ENCODE data around the gene ANKRD52. TPM values are rescaled to one million over a fixed set of nuclear protein-coding genes. Genes with fewer than 3 reads are reported as not detected.

The ANKRD52 gene
- total RNA-seq, 2 donors from 2014 or later, result 15.2 to 21.0 TPM

DNA sequence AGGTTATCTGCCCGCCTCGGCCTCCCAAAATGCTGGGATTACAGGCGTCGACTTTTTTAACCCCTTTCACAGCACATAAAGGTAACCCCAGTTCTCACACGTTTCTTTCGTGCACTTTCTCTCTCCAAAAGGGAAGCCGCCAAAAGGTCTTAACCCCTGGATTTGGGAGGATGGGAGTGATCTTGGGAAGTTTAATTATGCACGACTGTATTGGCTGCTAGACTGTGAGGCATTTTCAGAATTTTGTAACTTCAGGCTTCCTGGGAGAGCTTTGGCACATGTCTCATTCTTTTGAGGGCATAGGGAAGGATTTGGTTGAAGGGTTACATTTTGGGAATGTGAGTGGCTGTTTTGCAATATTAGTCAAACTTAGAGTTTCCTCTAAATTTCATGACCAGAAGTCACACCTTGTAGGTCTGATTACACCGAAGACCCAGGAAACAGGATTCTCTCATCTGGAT is 67.5 kb downstream of the ANKRD52 start:
- peak overlapping the region; percentile 50 to 96 (median 91) for H3K27ac ChIP-seq
- H3K9me3 ChIP-seq, result no peaks in the 10 kb centered on the region
- H3K4me3 ChIP-seq, result peak overlapping the region in 1 of 2 donors; percentile 49
- H3K27me3 ChIP-seq, result no peaks in the 10 kb centered on the region
- H3K36me3 ChIP-seq (replicated peaks in 1 of 2; ENCODE audit: insufficient read depth in 1 of 2, low read depth in 2 of 2), result no peaks in the 10 kb centered on the region
- intact Hi-C loops (cut with DNase I), result no loop called here
- no peak for DNase-seq
- ATAC-seq, result no peak
- no peak for TF ChIP-seq POLR2A (IDR thresholded peaks at IDR 0.05)
- TF ChIP-seq, protein P1, sequence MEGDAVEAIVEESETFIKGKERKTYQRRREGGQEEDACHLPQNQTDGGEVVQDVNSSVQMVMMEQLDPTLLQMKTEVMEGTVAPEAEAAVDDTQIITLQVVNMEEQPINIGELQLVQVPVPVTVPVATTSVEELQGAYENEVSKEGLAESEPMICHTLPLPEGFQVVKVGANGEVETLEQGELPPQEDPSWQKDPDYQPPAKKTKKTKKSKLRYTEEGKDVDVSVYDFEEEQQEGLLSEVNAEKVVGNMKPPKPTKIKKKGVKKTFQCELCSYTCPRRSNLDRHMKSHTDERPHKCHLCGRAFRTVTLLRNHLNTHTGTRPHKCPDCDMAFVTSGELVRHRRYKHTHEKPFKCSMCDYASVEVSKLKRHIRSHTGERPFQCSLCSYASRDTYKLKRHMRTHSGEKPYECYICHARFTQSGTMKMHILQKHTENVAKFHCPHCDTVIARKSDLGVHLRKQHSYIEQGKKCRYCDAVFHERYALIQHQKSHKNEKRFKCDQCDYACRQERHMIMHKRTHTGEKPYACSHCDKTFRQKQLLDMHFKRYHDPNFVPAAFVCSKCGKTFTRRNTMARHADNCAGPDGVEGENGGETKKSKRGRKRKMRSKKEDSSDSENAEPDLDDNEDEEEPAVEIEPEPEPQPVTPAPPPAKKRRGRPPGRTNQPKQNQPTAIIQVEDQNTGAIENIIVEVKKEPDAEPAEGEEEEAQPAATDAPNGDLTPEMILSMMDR (IDR thresholded peaks at IDR 0.05), result no peak
- 15 to 20% methylated on average over 9 of the region's 9 CpGs for WGBS, 2 donors
- H3K4me1 ChIP-seq, result peaks cover 25% of the 10 kb centered on the region

GRCh38 chr12:56189918-56190694 is 68.1 kb downstream of the ANKRD52 start:
- peak in 2 of 3 donors; percentile 56 to 66 for TF ChIP-seq POLR2A (IDR thresholded peaks at IDR 0.05)
- TF ChIP-seq, protein P1 (IDR thresholded peaks at IDR 0.05), result peak in 3 of 7 experiments; percentile 1 to 26 (median 3)
- Histone ChIP-seq H3K36me3 (replicated peaks in 1 of 2; ENCODE audit: insufficient read depth in 1 of 2, low read depth in 2 of 2) (peaks cover 0 to under 1% of the 10 kb centered on the region in 2 donors), H3K27me3 (no peaks in the 10 kb centered on the region), H3K27ac (peak overlapping the region; percentile 84 to 96 (median 91)), H3K4me3 (peak overlapping the region; percentile 49 to 54), H3K4me1 (peaks cover 25% of the 10 kb centered on the region), H3K9me3 (no peaks in the 10 kb centered on the region)
- intact Hi-C loops (cut with DNase I), result no loop called here
- ATAC-seq (peak; percentile 64), DNase-seq (peak; percentile 88 to 90 (median 89))
- 1% methylated on average over 33 to 42 of the region's 42 CpGs for WGBS, 2 donors

DNA sequence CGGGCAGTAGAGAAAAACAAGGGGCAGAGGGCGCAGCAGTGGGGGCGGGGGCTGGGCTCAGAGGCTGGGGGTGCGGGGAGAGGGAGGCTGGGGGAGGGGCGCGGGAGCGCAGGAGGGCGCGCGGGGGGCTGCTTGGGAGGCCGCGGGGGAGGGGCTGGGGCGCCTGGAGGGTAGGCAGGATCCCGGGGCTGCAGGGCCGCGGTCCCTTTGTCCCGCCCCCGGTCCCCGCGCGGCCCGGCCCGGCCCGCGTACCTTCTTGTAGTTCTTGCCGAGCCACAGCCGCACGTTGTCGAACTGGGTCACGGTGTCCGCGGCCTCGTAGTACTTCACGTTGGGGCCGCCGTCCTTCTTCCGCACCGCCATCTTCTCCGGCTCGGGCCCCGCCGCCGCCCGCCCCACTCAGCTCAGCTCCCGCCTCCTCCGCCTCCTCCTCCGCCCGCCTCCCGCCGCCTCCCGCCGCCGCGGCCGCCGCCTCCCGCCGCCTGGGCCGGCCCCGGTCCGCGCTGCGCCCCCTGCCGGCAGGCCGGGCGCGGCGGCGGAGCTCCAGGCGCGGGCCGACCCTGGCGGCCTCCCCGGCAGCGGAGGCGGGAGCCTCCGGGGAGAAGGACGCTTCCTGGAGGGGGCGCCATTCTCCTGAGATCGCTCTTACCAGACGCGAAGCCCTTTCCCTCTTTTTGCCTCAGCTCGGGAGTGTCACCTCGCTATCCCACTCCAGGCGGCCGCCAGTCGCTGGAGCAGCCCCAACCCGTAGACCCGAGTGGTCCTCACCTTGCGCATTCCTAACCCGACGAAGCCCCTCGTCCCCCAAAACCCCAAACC is 68.9 kb downstream of the ANKRD52 start, which contains the start of gene SMARCC2:
Gene SMARCC2, minus strand, starts transcription at position 385 of the 819 bp plus-strand sequence. Its CDS starts 22 bp downstream, at position 363.
- ATAC-seq, result peak; percentile 91
- WGBS, 2 donors, result 0 to 1% methylated on average over 11 to 66 of the region's 93 CpGs
- intact Hi-C loops (cut with DNase I), result no loop called here

DNA sequence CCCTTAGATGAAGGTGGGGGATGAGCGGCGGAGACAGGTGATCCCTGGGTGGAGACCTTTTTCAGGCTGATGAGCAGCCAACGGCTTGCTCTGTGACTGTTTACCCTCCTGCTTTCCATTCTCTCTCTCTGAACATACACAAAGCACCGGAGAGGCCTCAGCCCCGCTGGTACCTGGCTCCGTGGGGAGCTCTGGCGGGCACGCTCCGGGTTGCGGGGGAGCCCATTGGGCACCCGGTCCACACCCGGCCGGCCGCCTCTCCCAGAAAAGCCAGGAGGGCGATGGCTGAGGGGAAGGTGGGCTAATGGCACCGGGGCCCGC is 69.4 kb downstream of the ANKRD52 start:
- TF ChIP-seq, protein P1 (IDR thresholded peaks at IDR 0.05), result no peak
- no peak for TF ChIP-seq POLR2A (IDR thresholded peaks at IDR 0.05)
- no peaks in the 10 kb centered on the region for H3K27me3 ChIP-seq
- ATAC-seq (no peak), DNase-seq (no peak)
- WGBS, 2 donors, result 0 to 2% methylated on average over 1 to 16 of the region's 17 CpGs
- H3K4me3 ChIP-seq, result peak overlapping the region; percentile 80
- H3K4me1 ChIP-seq, result peaks cover 25% of the 10 kb centered on the region
- H3K36me3 ChIP-seq (replicated peaks in 1 of 2; ENCODE audit: insufficient read depth in 1 of 2, low read depth in 2 of 2), result peaks cover 0 to 13% of the 10 kb centered on the region in 2 donors
- intact Hi-C loops (cut with DNase I), result no loop called here
- peak overlapping the region; percentile 65 to 96 (median 88) for H3K27ac ChIP-seq
- H3K9me3 ChIP-seq, result no peaks in the 10 kb centered on the region

More for the DNA sequence above, 68.9 kb downstream of the ANKRD52 start, which contains the start of gene SMARCC2:
- Histone ChIP-seq H3K27ac (peak within 1 kb of the TSS; percentile 84 to 96 (median 91)), H3K9me3 (no peaks in the 10 kb centered on the region), H3K4me3 (peak within 1 kb of the TSS; percentile 80), H3K36me3 (replicated peaks in 1 of 2; ENCODE audit: insufficient read depth in 1 of 2, low read depth in 2 of 2) (peaks cover 0 to 8% of the 10 kb centered on the region in 2 donors), H3K4me1 (peaks cover 25% of the 10 kb centered on the region), H3K27me3 (no peaks in the 10 kb centered on the region)
- peak; percentile 91 to 93 (median 92) for DNase-seq
- TF ChIP-seq, protein P1 (IDR thresholded peaks at IDR 0.05), result peak; percentile 59 to 100 (median 80)
- TF ChIP-seq POLR2A (IDR thresholded peaks at IDR 0.05), result peak in 2 of 3 donors; percentile 74 to 75
